ENCODE results near the gene FBXL13.
"Not testable (repeated sequence)": the region's sequence is repeated elsewhere in the genome, so short reads cannot be mapped to it uniquely, and the experiment has no call there.

FBXL13 gene

GRCh38 chr7:102819151-102819550, 255.4 kb downstream of the FBXL13 start:
- no peak for DNase-seq (ENCODE audit: low read depth)

GRCh38 chr7:102817616-102818573, 256.7 kb downstream of the FBXL13 start:
- no peak for DNase-seq (ENCODE audit: low read depth)

GRCh38 chr7:102814025-102814471, 260.5 kb downstream of the FBXL13 start:
- no peak for DNase-seq (ENCODE audit: low read depth)

- DNase-seq (ENCODE audit: low read depth) = no peak
These were observed 261.2 kb downstream of the FBXL13 start for GRCh38 chr7:102813191-102814024.

- no peak for DNase-seq (ENCODE audit: low read depth)
These were observed 262.5 kb downstream of the FBXL13 start for GRCh38 chr7:102811942-102812678.

GRCh38 chr7:102810916-102811315, 263.7 kb downstream of the FBXL13 start:
- no peak for DNase-seq (ENCODE audit: low read depth)

GRCh38 chr7:102806613-102807012, 268.0 kb downstream of the FBXL13 start:
- no peak for DNase-seq (ENCODE audit: low read depth)

- not testable (repeated sequence) for DNase-seq (ENCODE audit: low read depth)
These were observed 278.5 kb downstream of the FBXL13 start for GRCh38 chr7:102795987-102796595.

- DNase-seq (ENCODE audit: low read depth) = not testable (repeated sequence)
These were observed 280.0 kb downstream of the FBXL13 start for GRCh38 chr7:102794567-102794966.

GRCh38 chr7:102791831-102792230, 282.8 kb downstream of the FBXL13 start:
- DNase-seq (ENCODE audit: low read depth) = not testable (repeated sequence)

GRCh38 chr7:102791367-102791766, 283.2 kb downstream of the FBXL13 start:
- DNase-seq (ENCODE audit: low read depth) = not testable (repeated sequence)

- DNase-seq (ENCODE audit: low read depth) = not testable (repeated sequence)
These were observed 284.1 kb downstream of the FBXL13 start for GRCh38 chr7:102790364-102791100.

- DNase-seq (ENCODE audit: low read depth) = not testable (repeated sequence)
These were observed 285.8 kb downstream of the FBXL13 start for GRCh38 chr7:102788770-102789169.

- not testable (repeated sequence) for DNase-seq (ENCODE audit: low read depth)
These were observed 293.7 kb downstream of the FBXL13 start for GRCh38 chr7:102780926-102781325.

- not testable (repeated sequence) for DNase-seq (ENCODE audit: low read depth)
These were observed 295.9 kb downstream of the FBXL13 start for GRCh38 chr7:102778663-102779062.

- not testable (repeated sequence) for DNase-seq (ENCODE audit: low read depth)
These were observed 298.4 kb downstream of the FBXL13 start for GRCh38 chr7:102776217-102776616.

GRCh38 chr7:102770467-102770866, 304.1 kb downstream of the FBXL13 start:
- not testable (repeated sequence) for DNase-seq (ENCODE audit: low read depth)

GRCh38 chr7:102769657-102770192, 304.9 kb downstream of the FBXL13 start:
- DNase-seq (ENCODE audit: low read depth) = not testable (repeated sequence)

GRCh38 chr7:102763295-102763905, 311.2 kb downstream of the FBXL13 start:
- not testable (repeated sequence) for DNase-seq (ENCODE audit: low read depth)

Measured in T-helper 22 cell (primary cell).